ENCODE data around the gene FAM9A. TPM values are rescaled to one million over a fixed set of nuclear protein-coding genes. Genes with fewer than 3 reads are reported as not detected.

Gene FAM9A
- total and polyA plus RNA-seq, 2 of the 4 experiments (the other 2 are of a cell fraction), result not detected

GRCh38 chrX:8846266-8846665, 45.1 kb upstream of the FAM9A start:
- H3K79me1 ChIP-seq (ENCODE audit: low read depth in 1 of 2, low read length in 2 of 2), result no peaks in the 10 kb centered on the region
- DNase-seq, result no peak
- no peak overlapping the region for H4K8ac ChIP-seq (ENCODE audit: low read depth in 2 of 2, low read length in 2 of 2)
- H3K4ac ChIP-seq (ENCODE audit: low read depth, low read length), result no peak overlapping the region
- CTCF ChIA-PET, result no interaction called here
- H3K14ac ChIP-seq (replicated peaks; ENCODE audit: low read depth, low read length), result no peak overlapping the region
- no peak overlapping the region for H3K56ac ChIP-seq (ENCODE audit: extremely low read depth, insufficient read depth, low read length)
- 0 out of 2 replicates have a peak, but pooled peaks cover 3% of the 10 kb centered on the region for H3K9me1 ChIP-seq (ENCODE audit: insufficient read depth, low read length)
- BruUV-seq (replicated peaks), result no TSS peak
- no peak overlapping the region for H3K4me2 ChIP-seq (ENCODE audit: low read depth, low read length)
- no peaks in the 10 kb centered on the region for H3K9me3 ChIP-seq (ENCODE audit: control insufficient read depth, insufficient read depth, low read length)
- H3K4me3 ChIP-seq (ENCODE audit: insufficient read depth, low read depth, low read length), result no peak overlapping the region
- no peak overlapping the region for H3K9ac ChIP-seq (ENCODE audit: low read depth, low read length)
- WGBS, 2 experiments (ENCODE audit: extremely low coverage in 2 of 2, insufficient read length in 1 of 2), result no CpG with 5 or more reads among the region's 5 CpGs
- H3K27ac ChIP-seq (ENCODE audit: insufficient read depth, low read length), result no peak overlapping the region
- no peak overlapping the region for H3K23ac ChIP-seq (ENCODE audit: low read depth, low read length)
- H3K18ac ChIP-seq (ENCODE audit: low read depth, low read length), result no peak overlapping the region
- no peak overlapping the region for H2BK20ac ChIP-seq (ENCODE audit: low read depth, low read length)
- H3K4me1 ChIP-seq (ENCODE audit: control insufficient read depth, insufficient read depth, low read length), result peaks cover 9% of the 10 kb centered on the region
- H2BK120ac ChIP-seq (ENCODE audit: low read depth, low read length), result no peak overlapping the region
- no peaks in the 10 kb centered on the region for H4K20me1 ChIP-seq (ENCODE audit: insufficient read depth, low read length)
- no peak overlapping the region for H2AFZ ChIP-seq (replicated peaks; ENCODE audit: low read length, poor library complexity)
- intact Hi-C loops (cut with micrococcal nuclease), result no loop called here
- TF ChIP-seq MAZ (IDR thresholded peaks at IDR 0.05; ENCODE audit: borderline replicate concordance, low read depth, low read length), result no peak
- TF ChIP-seq MAFK (IDR thresholded peaks at IDR 0.05; ENCODE audit: low read depth, low read length), result no peak
- no peak for TF ChIP-seq CEBPB (IDR thresholded peaks at IDR 0.05; ENCODE audit: low read depth, low read length)
- no peak for TF ChIP-seq CTCF (conservative IDR thresholded peaks at IDR 0.05; ENCODE audit: low read depth, low read length)
- no peak for TF ChIP-seq ELK1 (IDR thresholded peaks at IDR 0.05; ENCODE audit: borderline replicate concordance, low read depth, low read length)
- no peak for TF ChIP-seq CHD1 (IDR thresholded peaks at IDR 0.05; ENCODE audit: low read depth, low read length)
- no peak for TF ChIP-seq USF2 (IDR thresholded peaks at IDR 0.05; ENCODE audit: low read depth, low read length)
- TF ChIP-seq SMC3 (IDR thresholded peaks at IDR 0.05; ENCODE audit: low read depth, low read length), result no peak
- no peak for TF ChIP-seq RAD21 (IDR thresholded peaks at IDR 0.05; ENCODE audit: low read length)
- TF ChIP-seq RCOR1 (IDR thresholded peaks at IDR 0.05; ENCODE audit: insufficient replicate concordance, low read length), result no peak
- no peak for TF ChIP-seq NFE2L2 (IDR thresholded peaks at IDR 0.05; ENCODE audit: low read depth, low read length)
- no peak for TF ChIP-seq MXI1 (IDR thresholded peaks at IDR 0.05; ENCODE audit: borderline replicate concordance, low read depth, low read length)
- dilution Hi-C loops (cut with HindIII; ENCODE audit: low sequenced_read_pairs, unreplicated experiment), result no loop called here
- no peak overlapping the region; the same call in 2 of the 3 replicates for H2BK15ac ChIP-seq (ENCODE audit: low read depth, low read length)
- H2AK9ac ChIP-seq (replicated peaks; ENCODE audit: low read depth, low read length, poor library complexity), result no peak overlapping the region
- no peak overlapping the region for H4K5ac ChIP-seq (ENCODE audit: low read depth, low read length)
- no peaks in the 10 kb centered on the region for H3K27me3 ChIP-seq (ENCODE audit: control insufficient read depth, insufficient read depth, low read length)
- H3K36me3 ChIP-seq (ENCODE audit: control insufficient read depth, insufficient read depth, low read length), result no peaks in the 10 kb centered on the region
- in situ Hi-C loops (cut with MboI; ENCODE audit: low sequenced_read_pairs), result no loop called here
- POLR2A ChIA-PET (ENCODE audit: unreplicated experiment), result no interaction called here
- no peak overlapping the region for H4K91ac ChIP-seq (ENCODE audit: insufficient read depth, low read depth, low read length)
- ATAC-seq (ENCODE audit: low read depth), result no peak
- no peak overlapping the region for H2AK5ac ChIP-seq (ENCODE audit: low read depth, low read length)
- H2BK5ac ChIP-seq (ENCODE audit: low read depth, low read length, poor library complexity, severe bottlenecking), result no peak overlapping the region
